Measurements from ENCODE around the gene FLVCR2. TPM values are rescaled to one million over a fixed set of nuclear protein-coding genes. Genes with fewer than 3 reads are reported as not detected.
A peak's percentile ranks its signal among the peaks of the same experiment; 100 is the strongest.

FLVCR2 gene
- total RNA-seq, 1 donor from 2014 or later: 7.3 TPM

DNA sequence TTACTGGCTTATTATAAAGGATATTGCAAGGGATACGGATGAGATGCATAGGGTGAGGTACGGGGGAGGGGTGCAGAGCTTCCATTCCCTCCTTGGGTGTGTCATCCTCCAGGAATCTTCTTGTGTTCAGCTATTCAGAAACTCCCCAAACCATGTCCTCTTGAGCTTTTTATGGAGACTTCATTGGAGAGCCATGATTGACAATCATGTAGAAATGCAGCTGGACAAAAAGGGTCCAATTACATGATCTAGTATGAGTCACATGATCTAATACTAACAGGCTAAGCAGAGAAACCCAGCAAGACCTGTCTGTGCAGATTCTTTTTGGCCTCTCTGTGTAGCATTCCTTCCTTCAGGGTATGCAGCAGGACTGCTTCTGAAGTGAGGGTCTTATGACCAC, 23.9 kb upstream of the FLVCR2 start:
- Histone ChIP-seq H3K4me3 (ENCODE audit: low read length in 3 of 3) (no peak overlapping the region), H3K9ac (ENCODE audit: low read depth in 1 of 3, low read length in 3 of 3) (no peak overlapping the region), H3K27ac (ENCODE audit: low read depth, low read length) (no peak overlapping the region), H3K4me1 (ENCODE audit: control insufficient read depth in 3 of 3, insufficient read depth in 3 of 3, low read length in 3 of 3) (no peaks in the 10 kb centered on the region), H3K27me3 (ENCODE audit: control insufficient read depth in 3 of 3, insufficient read depth in 3 of 3, low read length in 3 of 3) (no peaks in the 10 kb centered on the region), H3K36me3 (ENCODE audit: control insufficient read depth in 3 of 3, insufficient read depth in 3 of 3, low read length in 3 of 3) (no peaks in the 10 kb centered on the region), H3K9me3 (ENCODE audit: control insufficient read depth in 3 of 3, low read length in 3 of 3) (peaks cover 0 to 5% (median 3%) of the 10 kb centered on the region in 3 donors)

DNA sequence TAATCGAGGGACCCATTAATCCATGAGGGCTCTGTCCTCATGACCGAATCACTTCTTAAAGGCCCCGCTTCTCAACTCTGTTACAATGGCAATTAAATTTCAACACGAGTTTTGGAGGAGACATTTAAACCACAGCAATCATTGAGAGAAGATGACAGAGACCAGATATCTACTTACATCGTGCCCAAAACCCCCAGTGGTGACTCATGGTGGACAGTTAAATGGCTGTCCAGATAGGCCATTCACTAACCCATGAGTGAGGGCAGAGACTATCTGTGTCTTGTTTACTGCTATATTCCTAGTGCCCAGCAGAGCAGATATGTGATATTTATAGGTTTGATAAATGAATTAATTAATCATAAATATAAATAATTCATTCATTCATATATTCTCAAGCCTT, 20.0 kb upstream of the FLVCR2 start:
- Histone ChIP-seq H3K36me3 (ENCODE audit: control insufficient read depth in 3 of 3, insufficient read depth in 3 of 3, low read length in 3 of 3) (no peaks in the 10 kb centered on the region), H3K9me3 (ENCODE audit: control insufficient read depth in 3 of 3, low read length in 3 of 3) (peaks cover 0 to 5% (median 3%) of the 10 kb centered on the region in 3 donors), H3K4me1 (ENCODE audit: control insufficient read depth in 3 of 3, insufficient read depth in 3 of 3, low read length in 3 of 3) (peaks cover 4 to 17% (median 5%) of the 10 kb centered on the region in 3 donors), H3K27ac (ENCODE audit: low read depth, low read length) (no peak overlapping the region), H3K9ac (ENCODE audit: low read depth in 1 of 3, low read length in 3 of 3) (no peak overlapping the region), H3K27me3 (ENCODE audit: control insufficient read depth in 3 of 3, insufficient read depth in 3 of 3, low read length in 3 of 3) (no peaks in the 10 kb centered on the region), H3K4me3 (ENCODE audit: low read length in 3 of 3) (no peak overlapping the region)

- Histone ChIP-seq H3K36me3 (ENCODE audit: control insufficient read depth in 3 of 3, insufficient read depth in 3 of 3, low read length in 3 of 3) (no peaks in the 10 kb centered on the region), H3K9me3 (ENCODE audit: control insufficient read depth in 3 of 3, low read length in 3 of 3) (peaks cover 0 to 5% (median 3%) of the 10 kb centered on the region in 3 donors), H3K9ac (ENCODE audit: low read depth in 1 of 3, low read length in 3 of 3) (no peak overlapping the region), H3K4me1 (ENCODE audit: control insufficient read depth in 3 of 3, insufficient read depth in 3 of 3, low read length in 3 of 3) (peaks cover 4 to 22% (median 10%) of the 10 kb centered on the region in 3 donors), H3K27me3 (ENCODE audit: control insufficient read depth in 3 of 3, insufficient read depth in 3 of 3, low read length in 3 of 3) (no peaks in the 10 kb centered on the region), H3K4me3 (ENCODE audit: low read length in 3 of 3) (no peak overlapping the region), H3K27ac (ENCODE audit: low read depth, low read length) (no peak overlapping the region)
Measured at GRCh38 chr14:75559045-75559444, 19.4 kb upstream of the FLVCR2 start.

DNA sequence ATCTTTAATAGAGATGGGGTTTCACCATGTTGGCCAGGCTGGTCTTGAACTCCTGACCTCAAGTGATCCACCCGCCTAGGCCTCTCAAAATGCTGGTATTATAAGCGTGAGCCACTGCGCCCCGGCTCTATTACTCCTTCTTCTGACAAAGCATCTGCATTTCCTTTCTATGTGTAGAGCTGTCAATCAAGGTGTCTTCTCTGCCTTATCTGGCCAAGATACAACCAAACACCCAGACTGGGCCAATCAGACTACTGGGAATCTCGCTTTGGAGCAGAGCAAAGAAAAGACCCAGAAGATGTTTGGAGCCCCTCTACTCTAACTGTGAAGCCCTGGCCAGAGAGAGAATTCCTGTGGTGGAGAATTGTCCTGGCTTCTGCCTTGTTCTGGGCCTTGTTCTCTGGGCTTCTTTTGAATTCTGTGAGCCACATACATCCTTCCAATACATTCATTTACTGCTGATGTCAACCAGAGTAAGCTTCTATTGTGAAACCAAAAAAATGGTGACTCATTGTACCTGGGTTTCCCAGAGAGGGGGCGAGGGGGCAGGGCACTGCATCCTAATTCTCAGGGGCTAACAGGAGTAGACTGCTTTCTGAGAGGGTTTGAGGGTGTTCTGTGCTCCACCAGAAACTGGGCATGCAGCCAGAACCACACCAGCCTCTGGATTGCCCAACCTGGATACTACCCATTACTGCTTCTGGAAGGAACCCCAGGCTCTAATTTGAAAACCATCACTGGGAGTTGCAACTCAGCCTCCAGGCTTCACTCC, 18.8 kb upstream of the FLVCR2 start:
- Histone ChIP-seq H3K4me1 (ENCODE audit: control insufficient read depth in 3 of 3, insufficient read depth in 3 of 3, low read length in 3 of 3) (peaks cover 6 to 28% (median 14%) of the 10 kb centered on the region in 3 donors), H3K36me3 (ENCODE audit: control insufficient read depth in 3 of 3, insufficient read depth in 3 of 3, low read length in 3 of 3) (no peaks in the 10 kb centered on the region), H3K27me3 (ENCODE audit: control insufficient read depth in 3 of 3, insufficient read depth in 3 of 3, low read length in 3 of 3) (no peaks in the 10 kb centered on the region), H3K9me3 (ENCODE audit: control insufficient read depth in 3 of 3, low read length in 3 of 3) (peaks cover 0 to 5% (median 3%) of the 10 kb centered on the region in 3 donors), H3K9ac (ENCODE audit: low read depth in 1 of 3, low read length in 3 of 3) (no peak overlapping the region), H3K27ac (ENCODE audit: low read depth, low read length) (no peak overlapping the region), H3K4me3 (ENCODE audit: low read length in 3 of 3) (no peak overlapping the region)

- Histone ChIP-seq H3K36me3 (ENCODE audit: control insufficient read depth in 3 of 3, insufficient read depth in 3 of 3, low read length in 3 of 3) (no peaks in the 10 kb centered on the region), H3K4me1 (ENCODE audit: control insufficient read depth in 3 of 3, insufficient read depth in 3 of 3, low read length in 3 of 3) (peaks cover 6 to 33% (median 21%) of the 10 kb centered on the region in 3 donors), H3K27me3 (ENCODE audit: control insufficient read depth in 3 of 3, insufficient read depth in 3 of 3, low read length in 3 of 3) (no peaks in the 10 kb centered on the region), H3K27ac (ENCODE audit: low read depth, low read length) (no peak overlapping the region), H3K9me3 (ENCODE audit: control insufficient read depth in 3 of 3, low read length in 3 of 3) (peaks cover 0 to 5% (median 3%) of the 10 kb centered on the region in 3 donors), H3K4me3 (ENCODE audit: low read length in 3 of 3) (no peak overlapping the region), H3K9ac (ENCODE audit: low read depth in 1 of 3, low read length in 3 of 3) (no peak overlapping the region)
Measured at GRCh38 chr14:75561013-75561432, 17.4 kb upstream of the FLVCR2 start.

GRCh38 chr14:75562089-75562488, 16.3 kb upstream of the FLVCR2 start:
- Histone ChIP-seq H3K4me1 (ENCODE audit: control insufficient read depth in 3 of 3, insufficient read depth in 3 of 3, low read length in 3 of 3) (peaks cover 6 to 33% (median 26%) of the 10 kb centered on the region in 3 donors), H3K27ac (ENCODE audit: low read depth, low read length) (no peak overlapping the region), H3K36me3 (ENCODE audit: control insufficient read depth in 3 of 3, insufficient read depth in 3 of 3, low read length in 3 of 3) (no peaks in the 10 kb centered on the region), H3K4me3 (ENCODE audit: low read length in 3 of 3) (no peak overlapping the region), H3K27me3 (ENCODE audit: control insufficient read depth in 3 of 3, insufficient read depth in 3 of 3, low read length in 3 of 3) (no peaks in the 10 kb centered on the region), H3K9ac (ENCODE audit: low read depth in 1 of 3, low read length in 3 of 3) (no peak overlapping the region), H3K9me3 (ENCODE audit: control insufficient read depth in 3 of 3, low read length in 3 of 3) (peaks cover 0 to 4% (median 3%) of the 10 kb centered on the region in 3 donors)

GRCh38 chr14:75562489-75562888, 15.9 kb upstream of the FLVCR2 start:
- Histone ChIP-seq H3K9me3 (ENCODE audit: control insufficient read depth in 3 of 3, low read length in 3 of 3) (peaks cover 0 to 3% (median under 1%) of the 10 kb centered on the region in 3 donors), H3K27ac (ENCODE audit: low read depth, low read length) (no peak overlapping the region), H3K4me1 (ENCODE audit: control insufficient read depth in 3 of 3, insufficient read depth in 3 of 3, low read length in 3 of 3) (peaks cover 6 to 33% (median 26%) of the 10 kb centered on the region in 3 donors), H3K36me3 (ENCODE audit: control insufficient read depth in 3 of 3, insufficient read depth in 3 of 3, low read length in 3 of 3) (no peaks in the 10 kb centered on the region), H3K27me3 (ENCODE audit: control insufficient read depth in 3 of 3, insufficient read depth in 3 of 3, low read length in 3 of 3) (no peaks in the 10 kb centered on the region), H3K4me3 (ENCODE audit: low read length in 3 of 3) (no peak overlapping the region), H3K9ac (ENCODE audit: low read depth in 1 of 3, low read length in 3 of 3) (no peak overlapping the region)

- Histone ChIP-seq H3K4me1 (ENCODE audit: control insufficient read depth in 3 of 3, insufficient read depth in 3 of 3, low read length in 3 of 3) (peaks cover 6 to 33% (median 26%) of the 10 kb centered on the region in 3 donors), H3K36me3 (ENCODE audit: control insufficient read depth in 3 of 3, insufficient read depth in 3 of 3, low read length in 3 of 3) (no peaks in the 10 kb centered on the region), H3K27me3 (ENCODE audit: control insufficient read depth in 3 of 3, insufficient read depth in 3 of 3, low read length in 3 of 3) (no peaks in the 10 kb centered on the region), H3K9me3 (ENCODE audit: control insufficient read depth in 3 of 3, low read length in 3 of 3) (no peaks in the 10 kb centered on the region), H3K27ac (ENCODE audit: low read depth, low read length) (peak overlapping the region; percentile 32), H3K9ac (ENCODE audit: low read depth in 1 of 3, low read length in 3 of 3) (peak overlapping the region in 1 of 3 donors; percentile 25), H3K4me3 (ENCODE audit: low read length in 3 of 3) (no peak overlapping the region)
Measured at GRCh38 chr14:75563931-75564330, 14.5 kb upstream of the FLVCR2 start.

DNA sequence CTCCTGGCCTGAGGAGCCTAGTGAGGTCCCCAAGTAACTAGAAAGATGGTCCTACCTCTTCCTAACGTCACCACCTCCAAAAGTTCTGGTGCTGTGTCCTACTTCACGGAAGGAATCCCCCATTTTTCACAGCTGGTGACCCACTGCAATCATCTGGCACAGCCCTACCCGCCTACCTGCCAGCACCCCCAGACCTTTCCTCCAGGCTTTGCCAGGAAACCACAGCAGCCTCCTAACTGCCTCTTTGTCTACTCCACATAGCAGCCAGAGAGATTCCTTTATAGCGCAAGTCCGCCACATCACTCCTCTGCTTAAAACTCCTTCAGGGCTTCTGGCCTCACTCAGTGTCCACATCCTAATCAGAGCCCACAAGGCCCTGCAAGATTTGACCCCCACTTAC, 13.4 kb upstream of the FLVCR2 start:
- H3K36me3 ChIP-seq (ENCODE audit: control insufficient read depth in 3 of 3, insufficient read depth in 3 of 3, low read length in 3 of 3): no peaks in the 10 kb centered on the region
- H3K9ac ChIP-seq (ENCODE audit: low read depth in 1 of 3, low read length in 3 of 3): no peak overlapping the region
- H3K27ac ChIP-seq (ENCODE audit: low read depth, low read length): no peak overlapping the region

DNA sequence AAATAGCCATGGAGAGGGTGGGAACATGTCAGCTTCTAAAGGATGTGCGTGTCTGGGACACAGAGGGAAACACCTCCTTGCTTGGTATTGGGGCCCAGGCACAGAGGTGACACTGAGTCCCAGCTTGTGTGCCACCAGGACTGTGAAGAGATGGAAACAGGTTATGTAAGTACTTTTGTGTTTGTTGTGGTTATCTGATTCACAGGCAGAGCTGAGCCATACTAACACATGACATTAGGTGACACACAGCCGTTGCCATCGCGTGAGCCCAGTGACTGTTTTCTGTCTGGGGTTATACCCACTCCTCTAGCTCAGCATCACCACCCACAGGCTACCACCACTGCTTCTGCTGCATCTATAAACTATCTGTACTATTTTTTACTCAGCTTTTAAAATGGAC, 12.1 kb upstream of the FLVCR2 start:
- no peaks in the 10 kb centered on the region for H3K9me3 ChIP-seq (ENCODE audit: control insufficient read depth in 3 of 3, low read length in 3 of 3)
- no peaks in the 10 kb centered on the region for H3K36me3 ChIP-seq (ENCODE audit: control insufficient read depth in 3 of 3, insufficient read depth in 3 of 3, low read length in 3 of 3)
- peaks cover 2 to 23% (median 19%) of the 10 kb centered on the region in 3 donors for H3K4me1 ChIP-seq (ENCODE audit: control insufficient read depth in 3 of 3, insufficient read depth in 3 of 3, low read length in 3 of 3)
- H3K27me3 ChIP-seq (ENCODE audit: control insufficient read depth in 3 of 3, insufficient read depth in 3 of 3, low read length in 3 of 3): no peaks in the 10 kb centered on the region
- H3K9ac ChIP-seq (ENCODE audit: low read depth in 1 of 3, low read length in 3 of 3): no peak overlapping the region
- H3K27ac ChIP-seq (ENCODE audit: low read depth, low read length): no peak overlapping the region
- H3K4me3 ChIP-seq (ENCODE audit: low read length in 3 of 3): no peak overlapping the region

More for the DNA sequence above, 13.4 kb upstream of the FLVCR2 start:
- no peaks in the 10 kb centered on the region for H3K27me3 ChIP-seq (ENCODE audit: control insufficient read depth in 3 of 3, insufficient read depth in 3 of 3, low read length in 3 of 3)
- no peaks in the 10 kb centered on the region for H3K9me3 ChIP-seq (ENCODE audit: control insufficient read depth in 3 of 3, low read length in 3 of 3)
- H3K4me1 ChIP-seq (ENCODE audit: control insufficient read depth in 3 of 3, insufficient read depth in 3 of 3, low read length in 3 of 3): peaks cover 6 to 32% (median 26%) of the 10 kb centered on the region in 3 donors
- no peak overlapping the region for H3K4me3 ChIP-seq (ENCODE audit: low read length in 3 of 3)
